ENCODE results near the gene NUDT15. TPM values are rescaled to one million over a fixed set of nuclear protein-coding genes. Genes with fewer than 3 reads are reported as not detected.

Gene NUDT15
- total RNA-seq, 2 donors from 2014 or later, result 42.0 to 59.8 TPM

DNA sequence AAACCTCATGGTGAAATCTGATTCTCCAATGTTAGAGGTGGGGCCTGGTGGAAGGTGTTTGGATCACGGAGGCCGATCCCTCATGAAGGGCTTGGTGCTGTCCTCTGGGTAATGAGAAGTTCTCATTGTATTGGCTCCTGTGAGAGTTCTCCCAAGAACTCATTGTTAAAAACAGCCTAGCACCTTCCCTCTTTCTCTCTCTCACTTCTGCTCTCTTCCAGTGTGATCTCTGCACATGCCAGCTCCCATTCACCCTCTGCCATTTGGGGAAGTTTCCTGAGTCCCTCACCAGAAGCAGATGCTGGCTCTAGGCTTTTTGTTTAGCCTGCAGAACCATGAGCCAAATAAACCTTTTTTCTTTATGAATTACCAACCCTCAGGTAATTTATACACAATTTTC is 33.3 kb upstream of the NUDT15 start:
- peaks cover 12% of the 10 kb centered on the region for H3K36me3 Mint-ChIP-seq (ENCODE audit: low read depth)
- Histone ChIP-seq H3K4me1 (ENCODE audit: control insufficient read depth, insufficient read depth, low read length) (peaks cover 4% of the 10 kb centered on the region), H3K9me3 (ENCODE audit: control insufficient read depth, low read length) (peaks cover 5% of the 10 kb centered on the region), H3K36me3 (ENCODE audit: control insufficient read depth, insufficient read depth, low read length) (no peaks in the 10 kb centered on the region), H3K4me3 (ENCODE audit: low read length) (peak overlapping the region; percentile 42), H3K27ac (ENCODE audit: low read depth, low read length) (no peak overlapping the region), H3K27me3 (ENCODE audit: control insufficient read depth, insufficient read depth, low read length, poor library complexity, severe bottlenecking) (no peaks in the 10 kb centered on the region), H3K9ac (ENCODE audit: extremely low read depth, low read length, poor library complexity, severe bottlenecking) (peak overlapping the region; percentile 36)
- peak overlapping the region; percentile 96 for H3K27ac Mint-ChIP-seq
- peak overlapping the region; percentile 25 for H3K4me3 Mint-ChIP-seq
- peaks cover 51% of the 10 kb centered on the region for H3K4me1 Mint-ChIP-seq
- H3K27me3 Mint-ChIP-seq (ENCODE audit: insufficient read depth), result no peaks in the 10 kb centered on the region
- peak; percentile 70 for DNase-seq
- TF ChIP-seq, protein P1, sequence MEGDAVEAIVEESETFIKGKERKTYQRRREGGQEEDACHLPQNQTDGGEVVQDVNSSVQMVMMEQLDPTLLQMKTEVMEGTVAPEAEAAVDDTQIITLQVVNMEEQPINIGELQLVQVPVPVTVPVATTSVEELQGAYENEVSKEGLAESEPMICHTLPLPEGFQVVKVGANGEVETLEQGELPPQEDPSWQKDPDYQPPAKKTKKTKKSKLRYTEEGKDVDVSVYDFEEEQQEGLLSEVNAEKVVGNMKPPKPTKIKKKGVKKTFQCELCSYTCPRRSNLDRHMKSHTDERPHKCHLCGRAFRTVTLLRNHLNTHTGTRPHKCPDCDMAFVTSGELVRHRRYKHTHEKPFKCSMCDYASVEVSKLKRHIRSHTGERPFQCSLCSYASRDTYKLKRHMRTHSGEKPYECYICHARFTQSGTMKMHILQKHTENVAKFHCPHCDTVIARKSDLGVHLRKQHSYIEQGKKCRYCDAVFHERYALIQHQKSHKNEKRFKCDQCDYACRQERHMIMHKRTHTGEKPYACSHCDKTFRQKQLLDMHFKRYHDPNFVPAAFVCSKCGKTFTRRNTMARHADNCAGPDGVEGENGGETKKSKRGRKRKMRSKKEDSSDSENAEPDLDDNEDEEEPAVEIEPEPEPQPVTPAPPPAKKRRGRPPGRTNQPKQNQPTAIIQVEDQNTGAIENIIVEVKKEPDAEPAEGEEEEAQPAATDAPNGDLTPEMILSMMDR (conservative IDR thresholded peaks at IDR 0.05), result no peak
- H3K9me3 Mint-ChIP-seq, result peaks cover 5% of the 10 kb centered on the region
- WGBS, 2 experiments (ENCODE audit: insufficient coverage in 1 of 2, insufficient read length in 1 of 2), result 61% methylated on average over 2 of the region's 2 CpGs; no CpG with 5 or more reads in 1 of the 2 experiments

DNA sequence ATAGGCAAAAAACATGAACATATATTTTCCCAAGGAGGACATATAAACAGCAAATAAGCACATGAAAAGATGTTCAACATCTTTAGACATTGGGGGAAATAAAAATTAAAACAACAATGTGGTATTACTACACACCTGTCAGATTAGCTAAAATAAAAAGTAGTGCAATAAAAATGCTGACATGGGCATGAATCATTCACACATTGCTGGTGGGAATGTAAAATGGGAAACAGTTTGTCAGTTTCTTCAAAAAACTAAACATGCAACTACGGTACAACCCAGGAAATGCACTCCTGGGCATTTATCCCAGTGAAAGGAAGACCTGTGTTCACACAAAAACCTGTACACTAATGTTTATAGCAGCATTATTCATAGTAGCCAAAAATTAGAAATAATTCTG is 31.1 kb upstream of the NUDT15 start:
- Histone ChIP-seq H3K9ac (ENCODE audit: extremely low read depth, low read length, poor library complexity, severe bottlenecking) (no peak overlapping the region), H3K4me1 (ENCODE audit: control insufficient read depth, insufficient read depth, low read length) (peaks cover 4% of the 10 kb centered on the region), H3K27ac (ENCODE audit: low read depth, low read length) (no peak overlapping the region), H3K9me3 (ENCODE audit: control insufficient read depth, low read length) (peaks cover 11% of the 10 kb centered on the region), H3K36me3 (ENCODE audit: control insufficient read depth, insufficient read depth, low read length) (no peaks in the 10 kb centered on the region), H3K4me3 (ENCODE audit: low read length) (no peak overlapping the region), H3K27me3 (ENCODE audit: control insufficient read depth, insufficient read depth, low read length, poor library complexity, severe bottlenecking) (no peaks in the 10 kb centered on the region)
- peaks cover 8% of the 10 kb centered on the region for H3K9me3 Mint-ChIP-seq
- H3K4me1 Mint-ChIP-seq, result peaks cover 48% of the 10 kb centered on the region
- H3K27ac Mint-ChIP-seq, result no peak overlapping the region
- DNase-seq, result no peak
- TF ChIP-seq, protein P1 (conservative IDR thresholded peaks at IDR 0.05), result no peak
- no peak overlapping the region for H3K4me3 Mint-ChIP-seq
- 100% methylated on average over 1 of the region's 1 CpG for WGBS, 2 experiments (ENCODE audit: insufficient coverage in 1 of 2, insufficient read length in 1 of 2)
- H3K27me3 Mint-ChIP-seq (ENCODE audit: insufficient read depth), result no peaks in the 10 kb centered on the region
- peaks cover 16% of the 10 kb centered on the region for H3K36me3 Mint-ChIP-seq (ENCODE audit: low read depth)

DNA sequence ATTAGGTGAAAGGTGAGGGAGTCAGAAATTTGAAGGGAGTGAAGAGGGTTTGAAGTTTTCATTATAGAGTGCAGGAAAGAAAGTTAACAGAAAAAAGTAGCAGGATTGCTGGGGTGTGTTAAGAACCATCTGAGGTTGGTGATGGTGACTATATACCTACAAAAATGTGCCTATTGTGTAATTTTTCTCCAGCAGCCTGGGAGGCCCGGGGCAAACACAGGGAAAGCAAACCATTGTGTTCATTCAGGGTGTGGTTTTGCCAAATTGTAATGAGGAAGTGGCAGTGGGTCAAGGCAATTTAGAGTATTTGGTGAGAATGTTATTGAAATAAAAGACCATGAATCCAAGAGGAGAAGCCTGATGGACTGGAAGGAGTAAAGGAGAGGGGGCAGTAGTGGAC is 28.2 kb upstream of the NUDT15 start:
- peak overlapping the region; percentile 37 for H3K27ac Mint-ChIP-seq

More for the DNA sequence above, 28.2 kb upstream of the NUDT15 start:
- no peaks in the 10 kb centered on the region for H3K27me3 ChIP-seq (ENCODE audit: control insufficient read depth, insufficient read depth, low read length, poor library complexity, severe bottlenecking)
- TF ChIP-seq, protein P1 (conservative IDR thresholded peaks at IDR 0.05), result no peak
- H3K27ac ChIP-seq (ENCODE audit: low read depth, low read length), result no peak overlapping the region
- no peak overlapping the region for H3K9ac ChIP-seq (ENCODE audit: extremely low read depth, low read length, poor library complexity, severe bottlenecking)
- Mint-ChIP-seq H3K9me3 (peaks cover 13% of the 10 kb centered on the region), H3K36me3 (ENCODE audit: low read depth) (peaks cover 28% of the 10 kb centered on the region), H3K4me3 (no peak overlapping the region), H3K4me1 (peaks cover 30% of the 10 kb centered on the region), H3K27me3 (ENCODE audit: insufficient read depth) (no peaks in the 10 kb centered on the region)
- peaks cover 7% of the 10 kb centered on the region for H3K36me3 ChIP-seq (ENCODE audit: control insufficient read depth, insufficient read depth, low read length)
- H3K4me3 ChIP-seq (ENCODE audit: low read length), result no peak overlapping the region
- H3K4me1 ChIP-seq (ENCODE audit: control insufficient read depth, insufficient read depth, low read length), result no peaks in the 10 kb centered on the region
- whole genome bisulfite sequencing, 2 experiments (ENCODE audit: insufficient coverage in 1 of 2, insufficient read length in 1 of 2), result 96% methylated on average over 1 of the region's 1 CpG; no CpG with 5 or more reads in 1 of the 2 experiments
- no peak for DNase-seq
- peaks cover 28% of the 10 kb centered on the region for H3K9me3 ChIP-seq (ENCODE audit: control insufficient read depth, low read length)
